ENCODE results near the gene SLC25A21.
"Not testable (repeated sequence)": the region's sequence is repeated elsewhere in the genome, so short reads cannot be mapped to it uniquely, and the experiment has no call there.

Gene SLC25A21

DNA sequence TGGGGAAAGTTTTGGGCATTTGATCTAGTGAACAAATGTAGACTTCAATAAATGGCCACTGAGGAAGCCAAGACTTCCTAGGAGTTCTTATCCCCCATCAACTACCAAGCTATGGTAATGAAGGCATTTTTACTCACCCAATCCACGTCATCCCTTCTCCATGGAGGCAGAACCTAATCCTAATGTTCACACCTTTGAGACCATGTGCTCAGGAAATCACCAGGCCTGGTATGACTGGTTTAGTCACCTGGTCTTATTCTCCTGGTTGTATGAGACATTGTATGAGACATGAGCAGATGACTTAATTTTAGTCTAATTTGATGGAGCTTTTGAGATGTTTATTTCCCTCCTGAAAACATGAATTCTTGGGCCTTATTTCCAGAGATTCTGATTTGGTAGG, 422.2 kb downstream of the SLC25A21 start:
- DNase-seq: no peak

DNA sequence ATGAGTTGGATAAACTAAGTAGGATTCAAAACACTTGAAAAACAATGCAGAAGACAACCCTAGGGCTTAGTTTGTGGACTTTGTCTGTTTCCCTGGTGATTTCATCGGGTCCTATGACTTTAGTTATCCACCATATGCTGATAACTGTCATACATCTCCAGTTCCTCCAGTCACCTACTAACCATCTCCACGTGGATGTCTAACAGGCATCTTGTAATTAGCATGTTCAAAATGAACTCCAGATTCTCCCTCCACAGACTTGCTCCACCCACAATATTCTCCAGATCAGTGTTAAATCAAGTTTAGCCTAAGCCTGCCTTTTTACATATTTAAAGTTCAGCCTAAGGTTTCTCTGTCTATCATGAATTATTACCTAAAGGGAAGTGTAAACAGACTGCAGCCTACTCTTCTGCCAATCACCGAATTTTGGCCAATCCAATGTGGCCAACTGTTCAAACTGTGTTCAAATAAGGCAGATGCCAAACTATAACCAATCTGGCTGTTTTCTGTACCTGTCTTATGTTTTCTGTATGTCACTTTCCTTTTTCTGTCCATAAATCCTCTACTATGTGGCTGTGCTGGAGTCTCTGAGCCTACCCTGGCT, 423.7 kb downstream of the SLC25A21 start:
- DNase-seq: no peak

- DNase-seq: no peak
Observed at GRCh38 chr14:36747411-36748184, 424.8 kb downstream of the SLC25A21 start.

GRCh38 chr14:36746872-36747271, 425.5 kb downstream of the SLC25A21 start:
- no peak for DNase-seq

DNA sequence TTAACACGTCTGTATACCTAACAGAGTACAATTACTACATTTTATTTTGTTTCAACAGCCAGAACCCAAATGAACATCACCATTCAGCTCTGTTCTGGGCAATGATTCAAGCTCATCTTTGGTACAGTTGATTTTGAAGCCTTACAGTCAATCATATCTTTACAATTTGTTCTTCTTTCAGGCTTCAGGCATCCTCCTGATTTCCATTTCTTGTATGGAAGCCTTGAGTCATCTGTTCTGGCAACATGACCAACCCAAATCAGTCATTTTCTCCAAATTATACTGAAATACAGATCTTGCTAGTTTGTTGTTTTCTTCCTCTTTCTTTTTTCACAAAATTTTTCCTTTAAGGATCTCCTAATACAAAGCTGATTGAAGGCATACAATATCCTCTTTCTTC, 430.5 kb downstream of the SLC25A21 start:
- no peak for DNase-seq

- no peak for DNase-seq
Observed at GRCh38 chr14:36738269-36738668, 434.1 kb downstream of the SLC25A21 start.

- no peak for DNase-seq
Observed at GRCh38 chr14:36726128-36726527, 446.3 kb downstream of the SLC25A21 start.

GRCh38 chr14:36724162-36724561, 448.2 kb downstream of the SLC25A21 start:
- no peak for DNase-seq

DNA sequence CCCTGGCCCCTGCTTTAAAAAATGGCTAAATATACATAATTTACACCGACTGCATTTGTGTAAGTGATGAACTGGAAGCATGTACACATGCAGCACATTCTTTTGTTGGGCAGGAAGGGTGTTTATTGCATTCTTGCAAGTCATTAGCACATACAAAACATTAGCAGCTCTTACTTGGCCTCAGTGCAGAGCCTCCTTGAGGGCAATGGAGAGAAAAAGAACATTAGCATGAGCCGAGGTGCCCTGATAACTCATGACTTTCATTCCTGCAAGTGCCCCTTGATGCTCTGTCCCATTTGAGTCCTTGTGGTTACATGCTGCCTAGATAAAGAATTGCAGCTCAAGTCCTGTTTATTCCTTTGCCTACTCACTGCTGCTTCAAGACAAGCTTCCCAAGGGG, 448.9 kb downstream of the SLC25A21 start:
- no peak for DNase-seq

- no peak for DNase-seq
Observed at GRCh38 chr14:36721877-36722276, 450.5 kb downstream of the SLC25A21 start.

DNA sequence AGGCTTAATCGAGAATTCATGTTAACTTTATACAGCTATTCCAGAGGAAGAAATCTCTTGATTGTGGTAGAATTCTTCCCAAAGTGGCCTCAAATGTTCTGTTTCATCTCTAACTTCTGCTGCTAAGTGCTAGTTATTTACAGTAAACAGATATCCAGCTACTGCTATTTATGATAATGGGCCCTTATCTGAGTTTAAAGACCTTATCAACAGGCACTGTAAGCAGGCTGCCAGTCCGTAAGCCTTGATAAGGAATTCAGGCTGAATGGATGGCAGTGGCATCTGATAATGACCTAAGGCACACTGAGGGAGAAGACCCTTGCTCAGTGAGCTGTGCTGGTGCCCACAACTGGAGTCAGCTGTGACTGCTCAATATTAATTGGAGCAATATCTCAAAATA, 451.7 kb downstream of the SLC25A21 start:
- no peak for DNase-seq

- DNase-seq: no peak
Observed at GRCh38 chr14:36719823-36720222, 452.6 kb downstream of the SLC25A21 start.

GRCh38 chr14:36718216-36718615, 454.2 kb downstream of the SLC25A21 start:
- no peak for DNase-seq

DNA sequence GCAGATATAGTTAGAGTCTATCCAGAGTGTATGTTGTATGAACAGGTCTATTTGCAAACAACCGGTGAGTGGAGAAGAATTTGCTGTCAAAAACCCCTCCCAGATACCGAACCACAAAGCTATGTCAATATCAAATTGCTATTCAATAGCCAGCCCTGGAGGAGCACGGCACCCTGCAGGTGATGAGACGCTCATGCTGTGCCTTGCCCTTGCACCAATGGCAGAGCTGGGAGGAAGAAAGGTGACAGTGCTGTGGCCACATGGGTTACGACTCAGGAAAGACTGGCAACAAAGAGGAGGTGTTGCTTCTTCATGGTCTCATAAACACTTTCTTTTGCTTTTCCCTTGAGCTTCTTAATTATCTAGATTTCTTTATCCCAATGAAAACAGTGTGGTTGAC, 455.0 kb downstream of the SLC25A21 start:
- DNase-seq: no peak

GRCh38 chr14:36716614-36717184, 455.7 kb downstream of the SLC25A21 start:
- no peak for DNase-seq

DNA sequence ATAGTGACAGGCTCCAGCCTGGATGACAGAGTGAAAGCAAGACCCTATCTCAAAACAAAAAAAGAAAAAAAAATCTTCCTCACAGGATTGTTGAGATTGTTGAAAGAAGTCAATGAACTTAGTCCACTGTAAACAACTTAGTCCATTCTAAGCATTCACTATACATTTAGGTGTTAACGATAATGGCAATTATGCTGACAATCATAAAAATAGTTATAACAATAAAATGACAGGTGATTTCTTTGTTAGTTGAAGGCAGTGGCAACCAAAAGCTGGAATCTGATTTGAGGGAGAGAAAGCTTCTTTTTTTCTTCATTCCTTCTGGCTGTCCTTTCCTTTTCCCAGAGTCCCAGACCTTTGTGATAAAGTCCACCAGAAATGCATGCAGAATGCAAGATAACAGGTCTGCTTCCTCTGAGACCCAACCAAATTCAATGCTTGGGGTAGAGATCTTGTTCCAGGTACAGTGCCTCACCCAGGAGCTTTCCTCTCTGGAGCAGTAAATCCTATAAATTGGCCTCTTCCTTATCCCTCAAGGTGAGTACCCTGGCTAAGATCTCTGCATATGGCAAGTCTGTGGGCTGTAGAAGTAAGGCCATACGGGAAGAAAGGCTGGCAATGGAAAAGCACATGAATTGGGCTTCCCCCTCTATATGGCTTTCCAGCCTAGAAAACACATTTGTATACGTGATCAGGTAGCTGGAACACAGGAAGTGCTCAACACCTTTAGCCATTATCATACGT, 458.3 kb downstream of the SLC25A21 start:
- DNase-seq: no peak

DNA sequence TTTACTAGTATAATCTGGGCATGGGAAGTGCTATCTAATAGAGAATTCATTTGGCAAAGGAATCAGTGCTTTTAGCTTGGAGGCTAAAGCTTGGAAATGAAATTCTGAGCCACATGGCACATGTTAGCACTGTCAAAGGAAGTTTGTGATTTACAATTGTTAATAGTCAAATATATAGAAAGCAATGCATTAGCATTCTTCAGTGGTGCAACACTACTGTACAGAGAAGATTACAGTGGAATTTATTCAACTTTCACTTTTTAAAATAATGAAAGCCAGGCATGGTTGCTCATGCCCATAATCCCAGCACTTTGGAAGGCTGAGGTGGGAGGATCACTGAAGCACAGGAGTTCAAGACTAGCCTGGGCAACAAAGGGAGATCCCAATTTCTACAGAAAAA, 464.8 kb downstream of the SLC25A21 start:
- no peak for DNase-seq

GRCh38 chr14:36702474-36702873, 469.9 kb downstream of the SLC25A21 start:
- no peak for DNase-seq

- DNase-seq: no peak
Observed at GRCh38 chr14:36701132-36701531, 471.3 kb downstream of the SLC25A21 start.

DNA sequence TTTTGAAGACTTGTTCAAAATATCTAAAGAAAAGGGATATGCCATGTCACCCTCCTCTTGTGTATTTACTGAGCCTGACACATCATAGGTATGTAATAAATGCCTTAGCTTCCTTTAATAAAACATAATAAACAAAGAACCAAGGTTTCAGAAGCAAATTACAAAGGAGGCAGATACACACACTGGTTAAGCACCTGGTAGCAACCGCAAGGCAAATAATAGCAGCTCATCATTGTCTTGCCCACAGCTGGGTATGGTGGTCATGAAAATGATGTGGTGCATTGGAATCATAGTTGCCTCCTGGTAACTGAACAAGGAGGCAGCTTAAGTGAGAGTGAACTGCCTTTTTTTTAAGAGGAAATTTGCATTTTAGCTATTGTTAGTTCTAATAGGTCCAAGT, 471.8 kb downstream of the SLC25A21 start:
- DNase-seq: no peak

GRCh38 chr14:36699420-36699819, 473.0 kb downstream of the SLC25A21 start:
- not testable (repeated sequence) for DNase-seq

- no peak for DNase-seq
Observed at GRCh38 chr14:36690311-36691040, 481.9 kb downstream of the SLC25A21 start.

GRCh38 chr14:36684946-36685345, 487.5 kb downstream of the SLC25A21 start:
- DNase-seq: no peak
